ENCODE data around the gene EYS.

EYS gene

DNA sequence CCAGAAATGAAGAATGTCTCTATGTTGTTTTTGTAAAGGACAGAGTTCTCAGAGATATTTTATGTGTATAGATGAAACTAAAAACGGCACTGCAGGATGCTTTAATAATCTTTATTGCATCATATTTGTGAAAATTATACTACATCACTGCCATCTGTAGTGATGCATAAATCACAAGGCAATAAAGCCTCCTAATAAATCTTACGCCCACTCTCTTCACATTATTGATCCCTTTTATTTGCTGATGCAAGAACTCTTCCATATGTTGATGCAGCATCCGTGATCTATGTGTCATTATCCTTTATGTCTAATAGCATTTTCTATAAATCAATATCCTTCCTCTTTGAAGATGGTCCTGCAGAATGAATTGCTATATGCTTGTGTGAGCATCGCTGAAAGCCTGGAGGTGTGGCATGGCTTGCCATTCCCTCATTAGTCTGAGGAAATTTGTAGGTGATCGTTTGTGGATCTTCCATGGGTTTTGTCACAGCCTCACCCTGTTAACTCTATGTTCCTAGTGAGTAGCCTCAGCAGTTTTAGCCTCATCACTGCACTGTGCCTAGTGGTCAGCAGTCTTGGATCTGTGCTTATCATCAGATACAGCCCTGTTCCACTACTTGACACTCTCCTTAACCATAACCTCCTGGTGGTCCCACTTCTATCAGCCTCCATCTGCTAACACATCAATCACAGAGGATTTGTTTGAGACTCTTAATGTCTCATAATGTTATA, 983.5 kb downstream of the EYS start:
- Histone ChIP-seq H3K9me3 (ENCODE audit: control extremely low read depth in 1 of 5, control insufficient read depth in 4 of 5, insufficient read depth in 2 of 5, low read depth in 1 of 5, low read length in 4 of 5) (no peaks in the 10 kb centered on the region), H3K4me1 (ENCODE audit: control extremely low read depth in 1 of 4, control insufficient read depth in 4 of 4, insufficient read depth in 4 of 4, low read length in 3 of 4) (no peaks in the 10 kb centered on the region), H3K4me3 (ENCODE audit: control insufficient read depth in 1 of 7, extremely low read depth in 1 of 7, insufficient read depth in 4 of 7, low read depth in 2 of 7, low read length in 6 of 7) (no peak overlapping the region), H3K27me3 (replicated peaks in 2 of 5; ENCODE audit: control insufficient read depth in 4 of 5, insufficient read depth in 5 of 5, low read length in 4 of 5) (no peaks in the 10 kb centered on the region), H3K36me3 (ENCODE audit: control insufficient read depth in 4 of 4, insufficient read depth in 4 of 4, low read length in 3 of 4) (no peaks in the 10 kb centered on the region), H3K27ac (ENCODE audit: insufficient read depth in 1 of 2, low read depth in 1 of 2, low read length in 2 of 2, poor library complexity in 1 of 2, severe bottlenecking in 2 of 2) (no peak overlapping the region)
- POLR2A ChIA-PET, result no interaction called here
- 100% methylated on average over 1 of the region's 5 CpGs for WGBS (ENCODE audit: insufficient coverage)
- DNase-seq, result no peak
- CTCF ChIA-PET, result no interaction called here

GRCh38 chr6:64721865-64722264, 985.2 kb downstream of the EYS start:
- no peak for DNase-seq
- no peak overlapping the region for H3K4me3 ChIP-seq (ENCODE audit: control insufficient read depth in 1 of 7, extremely low read depth in 1 of 7, insufficient read depth in 4 of 7, low read depth in 2 of 7, low read length in 6 of 7)
- CTCF ChIA-PET, result no interaction called here
- POLR2A ChIA-PET, result no interaction called here
- no peak overlapping the region for H3K27ac ChIP-seq (ENCODE audit: insufficient read depth in 1 of 2, low read depth in 1 of 2, low read length in 2 of 2, poor library complexity in 1 of 2, severe bottlenecking in 2 of 2)
- no peaks in the 10 kb centered on the region for H3K9me3 ChIP-seq (ENCODE audit: control extremely low read depth in 1 of 5, control insufficient read depth in 4 of 5, insufficient read depth in 2 of 5, low read depth in 1 of 5, low read length in 4 of 5)
- H3K27me3 ChIP-seq (replicated peaks in 2 of 5; ENCODE audit: control insufficient read depth in 4 of 5, insufficient read depth in 5 of 5, low read length in 4 of 5), result no peaks in the 10 kb centered on the region
- no peaks in the 10 kb centered on the region for H3K4me1 ChIP-seq (ENCODE audit: control extremely low read depth in 1 of 4, control insufficient read depth in 4 of 4, insufficient read depth in 4 of 4, low read length in 3 of 4)
- WGBS (ENCODE audit: insufficient coverage), result 100% methylated on average over 2 of the region's 2 CpGs
- H3K36me3 ChIP-seq (ENCODE audit: control insufficient read depth in 4 of 4, insufficient read depth in 4 of 4, low read length in 3 of 4), result no peaks in the 10 kb centered on the region

- CTCF ChIA-PET, result interaction anchor here (0.6 kb wide), 1 partner anchor 1353 kb away, joined by 3 read pairs; no protein-coding TSS in a partner anchor
- POLR2A ChIA-PET, result no interaction called here
- WGBS (ENCODE audit: insufficient coverage), result 100% methylated on average over 2 of the region's 3 CpGs
- H3K27ac ChIP-seq (ENCODE audit: insufficient read depth in 1 of 2, low read depth in 1 of 2, low read length in 2 of 2, poor library complexity in 1 of 2, severe bottlenecking in 2 of 2), result no peak overlapping the region
- no peaks in the 10 kb centered on the region for H3K9me3 ChIP-seq (ENCODE audit: control extremely low read depth in 1 of 5, control insufficient read depth in 4 of 5, insufficient read depth in 2 of 5, low read depth in 1 of 5, low read length in 4 of 5)
- H3K36me3 ChIP-seq (ENCODE audit: control insufficient read depth in 4 of 4, insufficient read depth in 4 of 4, low read length in 3 of 4), result no peaks in the 10 kb centered on the region
- DNase-seq, result no peak
- no peaks in the 10 kb centered on the region for H3K27me3 ChIP-seq (replicated peaks in 2 of 5; ENCODE audit: control insufficient read depth in 4 of 5, insufficient read depth in 5 of 5, low read length in 4 of 5)
- peaks cover 0 to 4% (median 0%) of the 10 kb centered on the region in 4 experiments for H3K4me1 ChIP-seq (ENCODE audit: control extremely low read depth in 1 of 4, control insufficient read depth in 4 of 4, insufficient read depth in 4 of 4, low read length in 3 of 4)
- no peak overlapping the region for H3K4me3 ChIP-seq (ENCODE audit: control insufficient read depth in 1 of 7, extremely low read depth in 1 of 7, insufficient read depth in 4 of 7, low read depth in 2 of 7, low read length in 6 of 7)
Measured at GRCh38 chr6:64717281-64717680, 989.7 kb downstream of the EYS start.

GRCh38 chr6:64715624-64716023, 991.4 kb downstream of the EYS start:
- 96% methylated on average over 3 of the region's 3 CpGs for WGBS (ENCODE audit: insufficient coverage)

DNA sequence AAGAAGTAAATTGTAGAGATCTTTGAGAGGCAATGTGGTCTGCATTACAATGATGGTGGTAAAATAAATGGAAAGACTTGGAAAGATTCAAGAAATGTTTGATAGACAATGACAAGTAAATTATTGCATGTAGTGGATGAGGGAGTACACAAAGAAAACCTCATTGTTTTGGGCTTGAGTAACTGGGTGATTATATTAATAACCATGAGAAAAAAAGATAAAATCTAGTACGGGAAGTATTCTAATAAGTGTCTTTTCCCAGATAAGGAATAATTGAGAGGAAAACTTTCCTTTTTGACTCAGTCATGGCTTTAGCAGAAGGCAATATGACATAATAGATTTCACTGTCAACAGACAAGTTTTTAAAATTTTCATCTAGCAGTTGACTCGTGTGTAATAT, 993.0 kb downstream of the EYS start:
- Histone ChIP-seq H3K4me3 (ENCODE audit: control insufficient read depth in 1 of 7, extremely low read depth in 1 of 7, insufficient read depth in 4 of 7, low read depth in 2 of 7, low read length in 6 of 7) (no peak overlapping the region), H3K9me3 (ENCODE audit: control extremely low read depth in 1 of 5, control insufficient read depth in 4 of 5, insufficient read depth in 2 of 5, low read depth in 1 of 5, low read length in 4 of 5) (no peaks in the 10 kb centered on the region), H3K36me3 (ENCODE audit: control insufficient read depth in 4 of 4, insufficient read depth in 4 of 4, low read length in 3 of 4) (no peaks in the 10 kb centered on the region), H3K27me3 (replicated peaks in 2 of 5; ENCODE audit: control insufficient read depth in 4 of 5, insufficient read depth in 5 of 5, low read length in 4 of 5) (no peaks in the 10 kb centered on the region), H3K4me1 (ENCODE audit: control extremely low read depth in 1 of 4, control insufficient read depth in 4 of 4, insufficient read depth in 4 of 4, low read length in 3 of 4) (peaks cover 0 to 4% (median 0%) of the 10 kb centered on the region in 4 experiments), H3K27ac (ENCODE audit: insufficient read depth in 1 of 2, low read depth in 1 of 2, low read length in 2 of 2, poor library complexity in 1 of 2, severe bottlenecking in 2 of 2) (no peak overlapping the region)
- CTCF ChIA-PET, result no interaction called here
- no peak for DNase-seq
- POLR2A ChIA-PET, result no interaction called here
- no CpG with 5 or more reads among the region's 2 CpGs for WGBS (ENCODE audit: insufficient coverage)

More at GRCh38 chr6:64715624-64716023, 991.4 kb downstream of the EYS start:
- Histone ChIP-seq H3K36me3 (ENCODE audit: control insufficient read depth in 4 of 4, insufficient read depth in 4 of 4, low read length in 3 of 4) (no peaks in the 10 kb centered on the region), H3K27me3 (replicated peaks in 2 of 5; ENCODE audit: control insufficient read depth in 4 of 5, insufficient read depth in 5 of 5, low read length in 4 of 5) (no peaks in the 10 kb centered on the region), H3K9me3 (ENCODE audit: control extremely low read depth in 1 of 5, control insufficient read depth in 4 of 5, insufficient read depth in 2 of 5, low read depth in 1 of 5, low read length in 4 of 5) (no peaks in the 10 kb centered on the region), H3K27ac (ENCODE audit: insufficient read depth in 1 of 2, low read depth in 1 of 2, low read length in 2 of 2, poor library complexity in 1 of 2, severe bottlenecking in 2 of 2) (no peak overlapping the region), H3K4me3 (ENCODE audit: control insufficient read depth in 1 of 7, extremely low read depth in 1 of 7, insufficient read depth in 4 of 7, low read depth in 2 of 7, low read length in 6 of 7) (no peak overlapping the region), H3K4me1 (ENCODE audit: control extremely low read depth in 1 of 4, control insufficient read depth in 4 of 4, insufficient read depth in 4 of 4, low read length in 3 of 4) (peaks cover 0 to 4% (median 0%) of the 10 kb centered on the region in 4 experiments)
- CTCF ChIA-PET, result no interaction called here
- POLR2A ChIA-PET, result no interaction called here
- DNase-seq, result no peak

GRCh38 chr6:64713175-64713574, 993.9 kb downstream of the EYS start:
- WGBS (ENCODE audit: insufficient coverage), result no CpG with 5 or more reads among the region's 1 CpG
- DNase-seq, result no peak
- H3K4me3 ChIP-seq (ENCODE audit: control insufficient read depth in 1 of 7, extremely low read depth in 1 of 7, insufficient read depth in 4 of 7, low read depth in 2 of 7, low read length in 6 of 7), result no peak overlapping the region
- ChIA-PET POLR2A (no interaction called here), CTCF (no interaction called here)
- no peaks in the 10 kb centered on the region for H3K9me3 ChIP-seq (ENCODE audit: control extremely low read depth in 1 of 5, control insufficient read depth in 4 of 5, insufficient read depth in 2 of 5, low read depth in 1 of 5, low read length in 4 of 5)
- H3K4me1 ChIP-seq (ENCODE audit: control extremely low read depth in 1 of 4, control insufficient read depth in 4 of 4, insufficient read depth in 4 of 4, low read length in 3 of 4), result peaks cover 0 to 4% (median 0%) of the 10 kb centered on the region in 4 experiments
- no peaks in the 10 kb centered on the region for H3K36me3 ChIP-seq (ENCODE audit: control insufficient read depth in 4 of 4, insufficient read depth in 4 of 4, low read length in 3 of 4)
- H3K27me3 ChIP-seq (replicated peaks in 2 of 5; ENCODE audit: control insufficient read depth in 4 of 5, insufficient read depth in 5 of 5, low read length in 4 of 5), result no peaks in the 10 kb centered on the region
- H3K27ac ChIP-seq (ENCODE audit: insufficient read depth in 1 of 2, low read depth in 1 of 2, low read length in 2 of 2, poor library complexity in 1 of 2, severe bottlenecking in 2 of 2), result no peak overlapping the region

- WGBS (ENCODE audit: insufficient coverage), result no CpG with 5 or more reads among the region's 2 CpGs
- Histone ChIP-seq H3K27me3 (replicated peaks in 2 of 5; ENCODE audit: control insufficient read depth in 4 of 5, insufficient read depth in 5 of 5, low read length in 4 of 5) (no peaks in the 10 kb centered on the region), H3K4me1 (ENCODE audit: control extremely low read depth in 1 of 4, control insufficient read depth in 4 of 4, insufficient read depth in 4 of 4, low read length in 3 of 4) (peaks cover 0 to 4% (median 0%) of the 10 kb centered on the region in 4 experiments), H3K36me3 (ENCODE audit: control insufficient read depth in 4 of 4, insufficient read depth in 4 of 4, low read length in 3 of 4) (no peaks in the 10 kb centered on the region), H3K9me3 (ENCODE audit: control extremely low read depth in 1 of 5, control insufficient read depth in 4 of 5, insufficient read depth in 2 of 5, low read depth in 1 of 5, low read length in 4 of 5) (no peaks in the 10 kb centered on the region), H3K4me3 (ENCODE audit: control insufficient read depth in 1 of 7, extremely low read depth in 1 of 7, insufficient read depth in 4 of 7, low read depth in 2 of 7, low read length in 6 of 7) (no peak overlapping the region), H3K27ac (ENCODE audit: insufficient read depth in 1 of 2, low read depth in 1 of 2, low read length in 2 of 2, poor library complexity in 1 of 2, severe bottlenecking in 2 of 2) (no peak overlapping the region)
- DNase-seq, result no peak
- ChIA-PET CTCF (no interaction called here), POLR2A (no interaction called here)
Measured at GRCh38 chr6:64712606-64713005, 994.4 kb downstream of the EYS start.
